ENCODE data around the gene PFN2.
"Not testable (repeated sequence)": the region's sequence is repeated elsewhere in the genome, so short reads cannot be mapped to it uniquely, and the experiment has no call there.

Gene PFN2

GRCh38 chr3:149967086-149967685 is 3.5 kb downstream of the PFN2 start:
- DNase-seq, result peak in 1 of 2 experiments; percentile 4

- DNase-seq, result no peak
These were observed 5.4 kb downstream of the PFN2 start for GRCh38 chr3:149965278-149965677.

GRCh38 chr3:149964291-149964690 is 6.4 kb downstream of the PFN2 start:
- DNase-seq, result no peak

GRCh38 chr3:149963485-149963884 is 7.2 kb downstream of the PFN2 start:
- no peak for DNase-seq

GRCh38 chr3:149959443-149959842 is 11.3 kb downstream of the PFN2 start:
- DNase-seq, result no peak

GRCh38 chr3:149958171-149958796 is 12.4 kb downstream of the PFN2 start:
- DNase-seq, result no peak

GRCh38 chr3:149957361-149958125 is 13.2 kb downstream of the PFN2 start:
- DNase-seq, result no peak

- DNase-seq, result no peak
These were observed 15.2 kb downstream of the PFN2 start for GRCh38 chr3:149955449-149955848.

GRCh38 chr3:149954812-149955211 is 15.9 kb downstream of the PFN2 start:
- DNase-seq, result no peak

- DNase-seq, result no peak
These were observed 21.5 kb downstream of the PFN2 start for GRCh38 chr3:149949181-149949580.

- DNase-seq, result no peak
These were observed 23.5 kb downstream of the PFN2 start for GRCh38 chr3:149947231-149947630.

GRCh38 chr3:149943966-149944365 is 26.7 kb downstream of the PFN2 start:
- DNase-seq, result not testable (repeated sequence)

- no peak for DNase-seq
These were observed 28.3 kb downstream of the PFN2 start for GRCh38 chr3:149942409-149942808.

- DNase-seq, result no peak
These were observed 28.7 kb downstream of the PFN2 start for GRCh38 chr3:149941946-149942345.

GRCh38 chr3:149941186-149941585 is 29.5 kb downstream of the PFN2 start:
- no peak for DNase-seq

- not testable (repeated sequence) for DNase-seq
These were observed 32.2 kb downstream of the PFN2 start for GRCh38 chr3:149938392-149939055.

GRCh38 chr3:149936812-149937230 is 33.9 kb downstream of the PFN2 start:
- no peak for DNase-seq

GRCh38 chr3:149934524-149934923 is 36.2 kb downstream of the PFN2 start:
- no peak for DNase-seq

- no peak for DNase-seq
These were observed 36.8 kb downstream of the PFN2 start for GRCh38 chr3:149933858-149934257.

GRCh38 chr3:149933008-149933407 is 37.7 kb downstream of the PFN2 start:
- no peak for DNase-seq

- no peak for DNase-seq
These were observed 50.6 kb downstream of the PFN2 start for GRCh38 chr3:149920119-149920518.

- no peak for DNase-seq
These were observed 51.2 kb downstream of the PFN2 start for GRCh38 chr3:149919509-149919908.

- no peak for DNase-seq
These were observed 53.5 kb downstream of the PFN2 start for GRCh38 chr3:149917124-149917667.

All from cerebellar nuclear complex (tissue), 1 donor.